Measurements from ENCODE around the gene NIPA2.

NIPA2 gene

DNA sequence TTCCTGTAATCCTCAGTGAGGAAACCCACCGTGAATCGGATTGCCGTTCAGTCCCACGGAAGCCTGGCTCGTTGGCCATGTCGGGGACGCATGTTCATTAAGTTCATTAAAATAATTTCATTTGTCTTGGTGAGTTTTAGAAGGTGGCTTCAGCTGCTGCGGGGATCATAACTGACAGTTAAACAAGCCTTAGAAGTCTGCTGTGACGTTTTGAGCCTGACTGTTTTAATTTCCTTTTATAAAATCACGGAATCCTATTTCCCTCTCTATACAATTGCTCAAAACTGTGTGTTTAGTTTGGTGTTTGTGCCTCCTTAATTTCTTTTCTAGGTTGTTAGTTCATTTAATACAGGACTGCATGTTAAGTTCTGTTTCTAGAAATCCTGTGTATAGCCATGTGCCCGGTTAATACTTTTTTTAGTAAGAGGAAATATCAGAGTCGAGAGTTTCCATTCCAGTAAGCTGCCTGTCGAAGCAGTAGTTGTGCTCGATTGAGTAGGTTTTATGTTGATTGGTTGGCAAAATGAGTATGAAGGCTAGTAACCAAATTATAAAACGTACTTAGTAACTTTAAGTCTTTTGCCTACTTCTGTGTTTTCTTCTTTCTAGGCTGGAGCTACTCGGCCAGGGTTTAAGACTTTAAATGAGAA, 705 bp downstream of the NIPA2 start:
- DNase-seq: no peak

DNA sequence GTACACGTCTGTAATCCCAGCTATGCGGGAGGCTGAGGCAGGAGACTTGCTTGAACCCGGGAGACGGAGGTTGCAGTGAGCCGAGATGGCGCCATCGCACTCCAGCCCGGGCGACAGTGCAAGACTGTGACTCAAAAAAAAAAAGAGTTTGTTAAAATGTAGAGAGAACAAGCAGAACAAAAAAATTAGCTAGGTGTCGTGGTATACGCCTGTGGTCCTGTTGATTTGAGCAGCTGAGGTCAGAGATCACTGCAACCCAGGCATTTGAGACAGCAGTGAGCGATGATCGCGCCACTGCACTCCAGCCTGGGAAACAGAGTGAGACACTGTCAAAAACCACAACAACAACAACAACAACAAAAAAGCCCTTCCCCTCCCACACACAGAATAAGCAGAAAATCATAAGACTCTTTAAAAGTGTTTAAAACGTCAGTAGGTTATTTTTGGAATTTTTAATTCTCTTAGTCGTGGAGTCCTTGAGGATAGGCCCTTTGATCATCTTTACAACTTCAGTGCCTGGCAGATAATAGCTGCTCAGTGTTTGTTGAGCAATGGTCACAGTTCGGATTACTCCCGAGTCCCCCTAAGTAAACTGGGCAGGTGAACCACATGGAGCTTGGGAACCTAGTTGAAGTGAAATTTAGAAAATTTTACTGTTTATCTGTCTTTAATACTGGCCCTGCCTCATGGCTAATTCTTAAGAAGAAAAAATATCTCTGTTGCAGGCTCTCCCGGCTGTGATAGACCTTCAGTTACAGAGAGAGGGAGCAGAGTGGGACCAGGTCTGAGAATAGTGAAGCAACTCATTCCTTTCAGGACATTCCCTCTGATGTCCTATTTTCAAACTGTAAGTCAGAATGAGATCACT, 6.2 kb downstream of the NIPA2 start:
- no peak for DNase-seq

DNA sequence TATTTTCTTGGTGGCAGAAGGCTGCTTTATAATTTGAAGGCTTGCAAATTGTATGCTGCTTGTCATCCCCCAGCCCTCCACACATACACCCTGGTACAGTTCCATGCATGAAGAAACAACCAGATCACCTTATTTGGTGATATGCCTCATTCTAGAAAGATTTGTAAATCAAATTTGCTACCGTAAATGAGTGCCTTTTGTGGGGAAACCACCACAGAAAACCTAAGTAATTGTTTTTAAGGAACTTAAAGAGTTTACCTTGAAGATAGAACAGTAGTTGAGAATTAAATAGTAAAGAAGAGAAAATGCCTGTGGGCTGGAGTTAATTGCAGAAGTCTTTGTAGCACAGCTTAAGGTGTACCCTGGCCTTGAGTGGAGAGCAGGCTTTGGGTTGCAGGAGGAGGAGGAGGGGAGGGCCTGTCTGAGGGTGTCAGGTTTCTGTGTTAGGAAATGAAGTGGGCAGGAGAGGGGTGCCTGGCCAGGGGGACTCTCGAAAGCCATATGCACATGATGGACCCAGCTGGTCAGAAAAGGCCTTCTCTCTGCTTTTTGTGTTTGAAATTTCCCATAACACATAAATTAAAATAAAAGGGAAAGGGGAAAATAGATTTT, 6.9 kb downstream of the NIPA2 start:
- DNase-seq: no peak

DNA sequence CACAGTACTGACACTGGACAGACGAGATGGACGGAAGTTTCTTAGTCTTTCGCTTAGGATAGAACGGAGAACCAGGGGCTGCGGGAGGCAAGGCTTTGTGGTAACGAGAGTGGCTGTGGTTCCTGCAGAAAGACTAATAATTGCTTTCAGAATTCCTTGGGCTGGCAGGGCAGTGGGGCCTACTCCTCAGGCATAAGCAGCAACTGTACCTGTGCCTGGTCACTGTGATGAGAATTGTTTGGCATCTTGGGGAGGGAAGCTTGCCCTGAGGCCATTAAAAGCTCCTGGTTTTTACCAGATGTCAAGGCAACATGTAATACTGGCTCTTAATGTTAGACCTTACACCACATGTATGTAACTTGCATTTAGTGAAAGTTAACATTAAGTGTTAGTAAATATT, 7.6 kb downstream of the NIPA2 start:
- DNase-seq: no peak

DNA sequence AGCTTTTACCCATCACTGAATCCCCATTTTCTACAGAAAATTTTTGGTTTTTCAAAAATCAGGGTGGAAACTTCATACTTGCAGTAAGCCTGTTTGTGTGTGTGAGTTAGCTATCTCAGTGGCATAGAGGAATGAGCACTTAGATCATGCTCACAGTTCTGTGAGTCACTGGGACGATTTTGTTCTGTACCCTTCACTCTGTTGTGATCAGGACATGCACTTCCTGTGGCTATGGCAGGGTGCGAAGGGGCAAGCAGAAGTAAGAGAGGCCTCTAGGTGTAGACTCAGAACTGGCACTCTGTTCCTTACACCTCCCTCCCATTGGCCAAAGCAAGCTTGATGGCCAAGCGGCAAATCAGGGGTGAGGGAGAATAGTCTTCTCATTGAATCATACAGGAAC, 11.6 kb downstream of the NIPA2 start:
- DNase-seq: no peak

DNA sequence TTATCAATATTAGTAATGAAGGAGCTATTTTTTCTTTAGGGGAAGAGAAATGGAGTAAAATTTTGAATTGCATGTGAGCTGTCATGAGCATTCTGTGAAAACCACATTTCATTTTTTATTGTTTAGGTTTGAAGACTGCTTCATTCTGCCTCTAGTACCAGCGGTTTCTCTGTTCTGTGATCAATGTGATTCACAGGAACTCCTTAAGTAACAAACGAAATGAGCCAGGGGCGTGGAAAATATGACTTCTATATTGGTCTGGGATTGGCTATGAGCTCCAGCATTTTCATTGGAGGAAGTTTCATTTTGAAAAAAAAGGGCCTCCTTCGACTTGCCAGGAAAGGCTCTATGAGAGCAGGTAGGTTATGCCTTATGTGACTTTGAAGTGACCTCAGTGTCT, 13.0 kb downstream of the NIPA2 start:
- DNase-seq: no peak

DNA sequence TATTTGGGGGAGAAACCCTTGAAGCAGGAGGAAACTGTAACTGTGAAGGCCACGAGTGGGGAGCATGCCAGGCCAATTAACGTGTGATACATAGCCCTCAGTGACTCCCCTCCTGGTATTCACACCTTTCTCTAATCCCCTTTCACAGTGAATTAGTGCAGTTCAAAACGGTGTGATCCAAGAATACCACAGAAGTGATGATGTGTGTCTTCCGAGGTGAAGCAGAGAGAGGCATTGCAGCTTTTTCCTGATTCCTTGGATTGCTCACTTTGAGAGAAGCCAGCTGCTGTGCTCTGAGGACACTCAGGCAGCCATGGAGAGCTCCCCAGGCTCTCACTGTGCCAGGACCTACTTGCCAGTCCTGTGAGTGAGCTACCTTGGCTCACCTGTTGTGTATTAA, 17.3 kb downstream of the NIPA2 start:
- no peak for DNase-seq

DNA sequence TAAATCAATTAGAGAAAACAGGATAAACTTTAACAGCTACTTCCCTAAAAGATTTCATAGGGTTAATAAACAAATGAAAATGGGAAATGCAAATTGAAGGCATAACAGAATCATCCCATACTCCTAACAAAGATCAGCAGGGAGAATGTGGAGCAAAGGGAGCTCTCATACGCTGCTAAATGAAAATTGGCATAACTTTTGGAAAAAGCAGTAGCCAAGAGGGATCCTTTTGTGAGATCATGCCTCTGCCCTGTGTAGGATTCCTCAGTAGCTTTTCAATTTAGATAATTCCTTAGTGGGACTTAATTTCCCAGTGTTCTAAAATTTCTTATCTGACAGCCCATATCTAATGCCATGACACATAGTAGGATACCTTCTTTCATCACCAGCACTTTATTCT, 18.2 kb downstream of the NIPA2 start:
- DNase-seq: no peak

DNA sequence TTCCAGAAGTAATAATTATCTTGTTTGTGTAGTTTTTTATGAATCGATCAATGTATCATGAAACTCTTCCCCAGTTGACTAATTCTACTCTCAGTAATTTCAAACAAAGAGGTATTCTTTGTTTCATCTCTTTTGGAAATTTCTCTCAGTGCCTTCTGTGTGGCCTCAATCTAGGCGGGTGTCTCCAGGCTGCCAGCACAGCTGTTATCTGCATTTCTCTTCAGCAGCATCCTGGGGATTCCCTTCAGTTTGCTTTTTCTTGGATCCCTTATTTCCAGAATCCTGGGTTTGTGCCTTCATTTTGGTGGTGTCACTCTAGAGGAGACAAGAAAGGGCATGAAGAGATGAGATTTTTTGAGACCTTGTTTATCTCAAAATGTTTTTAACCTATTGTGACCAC, 22.7 kb downstream of the NIPA2 start:
- no peak for DNase-seq

DNA sequence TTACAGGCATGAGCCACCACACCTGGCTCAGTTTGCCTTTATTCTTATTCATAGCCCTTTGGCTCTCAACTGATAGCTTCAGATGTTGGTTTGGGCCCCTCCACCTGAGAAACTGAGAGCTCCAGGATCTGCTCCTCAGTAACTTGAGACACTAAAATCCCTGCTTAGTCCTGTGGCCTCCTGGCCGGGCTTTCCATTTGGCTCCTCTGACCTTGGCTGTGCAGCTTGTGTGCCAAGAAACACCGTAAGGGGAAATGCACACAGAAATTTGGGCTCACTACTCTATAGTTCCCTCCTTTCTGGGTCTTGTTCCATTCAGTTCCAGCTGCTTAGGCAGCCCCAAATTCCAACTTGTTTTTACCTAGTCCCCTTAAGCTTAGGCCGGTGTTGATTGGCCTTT, 24.9 kb downstream of the NIPA2 start:
- DNase-seq: no peak

DNA sequence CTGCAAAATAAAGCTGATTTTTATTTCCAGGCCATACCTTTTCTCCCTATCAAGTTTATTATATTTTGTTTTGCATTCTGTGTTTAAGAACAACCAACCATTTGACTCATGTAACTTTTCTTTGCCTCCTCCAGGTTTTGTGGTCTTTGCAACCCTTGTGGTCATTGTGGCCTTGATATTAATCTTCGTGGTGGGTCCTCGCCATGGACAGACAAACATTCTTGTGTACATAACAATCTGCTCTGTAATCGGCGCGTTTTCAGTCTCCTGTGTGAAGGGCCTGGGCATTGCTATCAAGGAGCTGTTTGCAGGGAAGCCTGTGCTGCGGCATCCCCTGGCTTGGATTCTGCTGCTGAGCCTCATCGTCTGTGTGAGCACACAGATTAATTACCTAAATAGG, 27.6 kb downstream of the NIPA2 start:
- DNase-seq: no peak

DNA sequence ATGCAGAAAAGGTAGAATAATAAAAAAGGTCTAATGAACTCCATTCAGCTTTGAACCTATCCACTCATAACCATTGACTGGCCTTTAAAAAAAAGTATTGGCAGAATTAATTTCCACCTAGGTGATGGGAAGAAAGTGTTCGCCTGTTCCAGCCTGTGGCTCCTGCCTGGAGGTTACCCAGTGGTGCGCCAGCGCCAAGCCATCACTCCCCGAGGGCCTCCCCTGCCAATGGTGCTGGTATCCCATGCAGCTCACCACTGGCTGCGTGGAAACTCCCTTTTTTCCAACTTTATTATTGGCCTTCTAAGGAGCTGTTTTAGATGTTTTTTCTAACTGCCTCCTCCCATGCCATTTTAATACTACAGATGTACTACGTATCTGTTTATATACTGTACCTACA, 29.4 kb downstream of the NIPA2 start:
- DNase-seq: no peak

DNA sequence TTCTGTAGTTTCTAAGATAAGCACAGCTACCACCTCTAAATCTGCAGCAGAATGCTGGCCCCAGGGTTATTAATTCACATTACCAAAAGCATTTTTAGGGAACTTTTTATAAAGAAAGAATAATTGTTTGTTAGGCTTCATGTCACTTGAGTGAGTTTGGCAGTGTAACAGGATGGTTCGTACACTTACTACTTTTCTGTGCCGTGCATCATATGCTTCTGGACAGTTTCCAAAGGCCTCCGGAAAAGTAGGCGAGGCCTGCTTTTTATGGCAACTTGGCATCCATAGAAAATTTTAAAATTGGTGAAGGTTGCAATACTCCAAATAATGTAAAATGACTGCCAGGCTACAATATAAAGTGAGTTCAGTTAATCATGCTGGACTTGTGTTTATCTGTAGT, 30.0 kb downstream of the NIPA2 start:
- DNase-seq: no peak

DNA sequence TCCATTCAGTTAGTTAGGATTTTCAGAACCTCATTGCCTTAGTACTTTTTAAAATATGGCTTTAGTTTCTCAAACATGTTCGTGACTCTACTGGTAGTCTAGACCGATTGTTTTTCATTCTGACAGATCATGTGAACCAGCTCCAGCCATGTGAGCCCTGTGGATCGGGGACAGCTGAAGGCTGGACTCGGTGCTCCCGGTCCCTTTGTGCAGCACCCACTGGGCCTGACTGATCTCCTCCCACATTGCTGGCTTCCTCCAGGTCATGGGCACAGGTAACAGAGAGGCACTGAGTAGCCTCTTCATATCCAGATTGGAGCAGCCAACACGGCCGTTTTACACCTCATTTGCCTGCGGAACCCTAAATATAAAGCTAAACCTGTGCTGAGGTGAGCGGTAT, 30.5 kb downstream of the NIPA2 start:
- DNase-seq: no peak

DNA sequence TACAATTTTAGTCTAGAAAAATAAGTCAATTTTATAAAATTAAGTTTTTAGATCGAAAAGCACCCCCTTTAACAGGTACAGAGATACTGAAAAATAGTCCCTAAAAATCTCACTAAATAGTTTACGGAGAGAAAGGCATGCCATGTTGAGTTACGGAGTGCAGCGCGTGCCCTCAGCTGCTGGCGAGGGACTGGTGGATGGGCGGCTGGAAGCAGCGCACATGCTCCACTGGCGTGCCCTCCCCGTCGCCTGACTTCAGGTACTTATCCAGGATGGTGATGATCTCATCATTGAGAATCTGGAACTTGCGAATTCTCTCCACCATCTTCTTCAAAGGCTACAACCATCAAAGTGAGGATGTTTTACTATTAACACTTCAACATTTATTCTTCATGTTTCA, 31.4 kb downstream of the NIPA2 start:
- no peak for DNase-seq

DNA sequence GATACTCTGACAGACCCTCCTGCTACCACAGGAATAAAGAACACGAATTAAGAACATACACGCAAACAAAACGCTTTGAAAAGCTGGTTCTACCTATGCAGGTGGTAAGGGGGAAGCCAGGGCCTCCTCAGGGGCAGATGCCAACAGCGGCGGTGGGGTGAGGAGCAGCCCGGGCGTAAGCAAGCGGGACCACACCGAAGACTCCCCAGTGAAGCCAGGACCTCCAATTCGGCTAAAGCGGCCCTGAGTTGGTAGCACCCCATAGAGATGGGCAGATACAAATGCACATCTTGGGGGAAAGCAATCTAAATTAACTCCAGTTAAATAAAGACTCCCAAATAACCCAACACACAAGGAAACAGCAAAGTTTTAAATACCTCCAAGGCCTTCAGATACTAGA, 32.4 kb downstream of the NIPA2 start:
- no peak for DNase-seq

DNA sequence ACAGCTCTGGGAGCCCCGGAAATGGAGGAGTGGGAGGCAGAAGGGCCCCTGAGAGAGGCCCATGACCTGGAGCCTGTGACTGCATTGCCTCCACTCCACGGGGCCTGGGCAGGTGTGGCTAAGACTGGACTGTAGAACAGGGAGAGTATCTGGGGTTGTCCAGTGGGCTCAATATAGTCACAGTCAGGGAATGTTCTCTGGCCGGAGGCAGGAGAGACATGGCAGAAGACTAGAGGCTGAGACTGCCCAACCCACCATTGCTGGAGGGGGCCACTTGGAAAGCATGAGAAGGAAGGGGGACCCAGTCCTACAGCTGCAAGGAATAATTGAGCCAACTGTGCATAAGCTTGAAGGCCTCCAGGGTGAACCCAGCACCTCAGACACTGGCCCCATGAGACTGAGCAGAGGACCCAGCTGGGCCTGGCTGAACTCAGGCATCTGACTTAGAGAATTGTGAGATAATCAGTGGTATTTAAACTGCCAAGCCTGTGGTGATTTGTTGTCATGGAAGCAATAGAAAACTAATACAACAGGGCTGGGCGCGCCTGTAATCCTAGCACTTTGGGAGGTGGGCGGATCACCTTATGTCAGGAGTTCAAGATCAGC, 33.1 kb downstream of the NIPA2 start:
- DNase-seq: no peak

DNA sequence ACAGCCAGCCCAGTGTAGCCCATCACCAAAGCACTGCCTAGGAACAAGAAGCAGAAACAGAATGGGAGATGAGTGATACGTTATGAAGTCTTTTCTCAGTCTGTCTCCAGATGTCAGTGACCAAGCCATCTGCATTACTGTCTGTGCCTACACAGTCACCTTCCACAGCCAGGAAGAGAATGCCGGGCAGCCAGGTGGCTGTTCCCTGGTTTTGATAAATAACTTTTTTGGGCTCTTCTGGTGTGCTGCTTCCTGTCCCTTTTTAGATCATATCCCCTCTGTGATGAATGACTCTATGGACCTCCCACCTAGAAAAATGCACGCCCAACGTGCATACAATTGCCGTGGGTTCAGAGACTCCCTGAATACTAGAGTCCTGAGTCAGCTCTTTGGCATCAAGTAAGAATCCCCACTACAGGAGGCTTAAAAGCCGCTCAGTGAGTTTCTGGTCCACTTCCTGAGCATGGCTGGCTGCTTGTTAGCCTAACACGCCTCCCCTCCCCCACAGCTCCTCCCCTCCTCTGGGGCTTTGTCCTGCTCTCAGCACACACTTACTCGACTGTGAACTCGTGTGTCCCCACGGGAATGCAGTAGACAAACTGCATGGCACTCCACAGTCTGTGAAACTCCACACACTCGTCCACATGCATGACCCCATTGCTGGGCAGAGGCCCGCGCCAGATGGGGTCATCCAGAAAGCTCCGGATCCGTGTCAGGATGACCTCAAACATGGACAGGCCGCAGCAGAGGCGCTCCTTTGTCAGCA, 34.7 kb downstream of the NIPA2 start:
- no peak for DNase-seq

DNA sequence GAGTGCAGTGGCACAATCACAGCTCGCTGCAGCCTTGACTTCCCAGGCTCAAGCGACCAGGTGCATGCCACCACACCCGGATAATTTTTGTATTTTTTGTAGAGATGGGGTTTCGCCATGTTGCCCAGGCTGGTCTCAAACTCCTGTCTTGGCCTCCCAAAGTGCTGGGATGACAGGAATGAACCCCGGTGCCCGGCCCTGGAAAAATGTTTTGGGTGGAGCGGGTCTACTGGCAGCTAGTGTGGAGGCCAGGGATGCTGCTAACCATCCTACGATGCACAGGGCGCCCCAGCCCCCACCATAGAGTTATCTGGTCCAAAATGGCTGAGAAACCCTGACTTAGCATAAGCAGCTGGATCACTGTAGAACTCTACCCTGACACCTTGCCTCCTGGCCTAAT, 35.4 kb downstream of the NIPA2 start:
- no peak for DNase-seq

DNA sequence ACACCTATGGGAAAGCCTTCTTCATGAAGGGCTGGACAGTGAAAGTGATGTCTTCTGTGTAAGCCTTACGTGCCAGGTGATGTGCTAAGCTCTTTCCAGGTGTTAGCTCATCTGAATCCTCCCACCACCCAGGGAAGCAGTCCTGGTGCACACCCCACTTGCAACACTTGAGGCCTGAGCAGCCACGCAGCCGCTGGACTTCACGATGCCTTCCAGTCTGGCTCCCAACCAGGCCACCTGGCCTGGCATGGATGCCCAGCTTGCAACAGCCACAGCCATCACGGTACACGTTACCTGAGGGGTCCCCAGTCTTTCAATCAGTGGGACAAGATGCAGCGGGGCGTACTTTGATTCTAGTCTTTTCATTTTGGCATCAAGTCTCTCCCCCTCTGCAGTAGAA, 35.8 kb downstream of the NIPA2 start:
- DNase-seq: no peak

DNA sequence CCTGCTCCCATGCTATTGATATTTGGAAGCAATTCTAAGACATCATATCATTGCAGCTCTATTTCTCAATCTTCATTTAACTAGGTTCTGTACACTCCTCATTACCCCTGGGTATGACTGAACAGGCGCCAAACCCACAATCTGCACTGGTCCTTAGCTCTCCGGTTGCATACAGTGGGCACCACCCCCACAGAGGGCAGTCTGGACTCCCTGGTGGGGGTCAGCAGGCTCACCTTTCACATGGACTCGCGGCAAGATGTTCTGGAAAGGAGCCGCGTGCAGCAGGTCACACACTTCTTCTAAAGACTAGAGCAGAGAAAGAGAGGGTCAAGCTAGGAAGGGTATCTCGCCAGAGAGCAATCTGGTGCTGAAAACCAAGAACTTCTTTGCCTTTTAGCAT, 36.5 kb downstream of the NIPA2 start:
- DNase-seq: no peak

DNA sequence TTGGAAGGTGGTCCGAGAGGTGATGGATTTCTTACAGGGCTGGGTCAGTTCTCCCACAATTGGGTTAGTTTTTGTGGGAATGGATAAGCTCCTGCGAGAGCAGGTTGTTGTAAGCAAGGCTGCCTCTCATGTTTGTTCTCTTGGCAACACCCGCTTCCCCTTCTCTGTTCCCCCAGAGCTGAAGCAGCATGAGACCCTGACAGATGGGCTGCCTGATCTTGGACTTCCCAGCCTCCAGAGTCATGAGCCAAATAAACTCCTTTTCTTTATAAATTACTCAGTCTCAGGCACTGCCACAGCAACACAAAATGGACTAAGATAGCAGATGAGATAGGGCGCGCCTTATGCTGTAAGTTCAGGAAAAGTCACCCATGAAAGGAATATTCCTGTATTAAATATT, 38.7 kb downstream of the NIPA2 start:
- DNase-seq: no peak

DNA sequence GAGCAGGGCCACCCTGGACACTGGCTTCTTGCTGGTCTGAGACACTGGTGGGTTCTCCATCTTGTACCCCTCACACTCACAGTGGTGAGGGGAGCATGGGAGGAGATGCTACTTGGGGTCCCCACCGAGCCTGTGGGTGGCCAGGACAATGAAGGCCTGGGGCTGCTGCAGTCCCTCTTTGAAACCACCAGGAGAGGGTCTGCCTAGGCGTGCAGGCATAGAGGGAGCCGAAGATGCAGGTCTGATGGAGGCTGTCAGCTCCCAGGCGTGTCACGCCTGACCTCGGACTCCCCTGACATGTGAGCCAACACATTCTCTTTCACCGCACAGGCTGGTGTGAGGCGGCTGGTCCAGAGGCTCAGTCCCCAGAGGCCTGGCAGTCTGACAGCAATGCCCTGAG, 39.1 kb downstream of the NIPA2 start:
- DNase-seq: no peak

Measured in NCI-H1048 (cell line).